Upper lobe of left lung (tissue), 6 donors: Measurements from ENCODE around the gene TSPEAR. TPM values are rescaled to one million over a fixed set of nuclear protein-coding genes. Genes with fewer than 3 reads are reported as not detected.

Experiments used
- ATAC-seq, 2 donors: fragments of 200-7000 bp; cut with Tn5 transposase; one replicate each; pipeline ENCODE4 v1.9.1; 2022; ENCODE audit warnings: mild to moderate bottlenecking in 2 of 2, moderate library complexity in 2 of 2; ENCODE audit not compliant: low FRiP score in 2 of 2
- DNase-seq, 2 donors: peaks; one replicate each; pipeline ENCODE4 v3.0.0-alpha.2; 2019 to 2020
- H3K27ac ChIP-seq, 4 donors: fragments of 200-600 bp; sonication (generic); one replicate each; pipeline ENCODE4 v1.5.1; 2016 to 2019
- H3K27me3 ChIP-seq, 4 donors: fragments of 200-600 bp; sonication (generic); one replicate each; pipeline ENCODE4 v1.5.1; 2017 to 2019
- H3K36me3 ChIP-seq, 4 donors: fragments of 200-600 bp; sonication (generic); one replicate each; pipeline ENCODE4 v1.5.1; 2016 to 2019
- H3K4me1 ChIP-seq, 4 donors: fragments of 200-600 bp; sonication (generic); one replicate each; pipeline ENCODE4 v1.5.1; 2018 to 2019
- H3K4me3 ChIP-seq, 4 donors: fragments of 200-600 bp; sonication (generic); one replicate each; pipeline ENCODE4 v1.5.1; 2017 to 2019; ENCODE audit warnings: mild to moderate bottlenecking in 2 of 4, moderate library complexity in 1 of 4
- H3K9me3 ChIP-seq, 4 donors: fragments of 200-600 bp; sonication (generic); one replicate each; pipeline ENCODE4 v1.5.1; 2018 to 2019
- EP300 ChIP-seq, 4 donors: sonication (generic); formaldehyde crosslinking; IDR thresholded peaks; one replicate each; pipeline ENCODE4 v1.5.1; 2017; ENCODE audit warnings: antibody characterized with exemption in 4 of 4, control low read depth in 2 of 4
- POLR2A ChIP-seq, 4 donors: fragments of 450-650 bp; IDR thresholded peaks; one replicate each; pipeline ENCODE4 v1.5.1; 2016 to 2017; ENCODE audit warnings: antibody characterized with exemption in 4 of 4, mild to moderate bottlenecking in 2 of 4
- POLR2AphosphoS5 ChIP-seq, 2 donors: sonication (generic); formaldehyde crosslinking; IDR thresholded peaks; one replicate each; pipeline ENCODE4 v1.5.1; 2017; ENCODE audit warnings: antibody characterized with exemption in 2 of 2
- WGBS, 2 donors: methylation state at CpG; one replicate each; pipeline ENCODE4 v1.1.5; 2017 to 2018; 5-methylcytosine and 5-hydroxymethylcytosine counted together
- total RNA-seq, 6 donors: library from RNA; depleted of rRNA in 4 of 6; stranded (reverse); fragments of >200 nt in 4 of 6; gene quantifications; one replicate each; pipeline versions ENCODE4 v1.1.0 to v1.2.1, GENCODE V29; 2016 to 2021
- TF ChIP-seq, protein P1 (sequence below), 6 experiments: fragments of 450-650 bp in 4 of 6; fragments of 200-600 bp in 2 of 6; sonication (generic) in 2 of 6; IDR thresholded peaks; one replicate each; pipeline ENCODE4 v1.5.1; 2016 to 2019; ENCODE audit warnings: antibody characterized with exemption in 6 of 6
- donor health status: DM: no; HTN: no; CAD: no; lungs with moderate emphysema.
- donor health status: DM: no; HTN: yes; CAD: no; lungs with severe emphysema.

Gene TSPEAR
- total RNA-seq, 6 donors from 2014 or later, result 0.14 to 0.17 TPM; not detected in 4

DNA sequence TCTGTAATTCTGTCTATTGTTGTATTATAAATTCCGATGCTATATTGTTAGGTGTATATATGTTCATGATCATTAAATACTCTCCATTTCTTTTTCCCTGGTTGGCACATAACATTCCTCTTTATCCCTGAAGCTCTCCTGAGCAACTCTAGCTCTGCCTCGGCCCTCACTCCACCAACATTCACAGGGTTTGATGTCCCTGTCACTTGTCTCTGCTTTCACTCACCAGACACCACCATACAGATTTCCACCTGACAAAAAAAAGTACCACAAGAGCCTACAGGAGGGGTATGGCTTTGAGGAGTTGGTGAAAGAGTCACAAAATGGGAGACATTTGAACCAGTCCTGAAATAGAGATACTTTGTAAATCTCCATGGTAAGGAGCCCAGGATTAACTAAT lies 8.8 kb upstream of the TSPEAR start:
- ATAC-seq (no peak), DNase-seq (no peak)
- WGBS, 2 donors, result 85 to 88% methylated on average over 2 of the region's 2 CpGs
- H3K36me3 ChIP-seq, result no peaks in the 10 kb centered on the region
- TF ChIP-seq POLR2A (IDR thresholded peaks at IDR 0.05) (no peak), EP300 (IDR thresholded peaks at IDR 0.05) (no peak), POLR2AphosphoS5 (IDR thresholded peaks at IDR 0.05) (no peak)
- TF ChIP-seq, protein P1, sequence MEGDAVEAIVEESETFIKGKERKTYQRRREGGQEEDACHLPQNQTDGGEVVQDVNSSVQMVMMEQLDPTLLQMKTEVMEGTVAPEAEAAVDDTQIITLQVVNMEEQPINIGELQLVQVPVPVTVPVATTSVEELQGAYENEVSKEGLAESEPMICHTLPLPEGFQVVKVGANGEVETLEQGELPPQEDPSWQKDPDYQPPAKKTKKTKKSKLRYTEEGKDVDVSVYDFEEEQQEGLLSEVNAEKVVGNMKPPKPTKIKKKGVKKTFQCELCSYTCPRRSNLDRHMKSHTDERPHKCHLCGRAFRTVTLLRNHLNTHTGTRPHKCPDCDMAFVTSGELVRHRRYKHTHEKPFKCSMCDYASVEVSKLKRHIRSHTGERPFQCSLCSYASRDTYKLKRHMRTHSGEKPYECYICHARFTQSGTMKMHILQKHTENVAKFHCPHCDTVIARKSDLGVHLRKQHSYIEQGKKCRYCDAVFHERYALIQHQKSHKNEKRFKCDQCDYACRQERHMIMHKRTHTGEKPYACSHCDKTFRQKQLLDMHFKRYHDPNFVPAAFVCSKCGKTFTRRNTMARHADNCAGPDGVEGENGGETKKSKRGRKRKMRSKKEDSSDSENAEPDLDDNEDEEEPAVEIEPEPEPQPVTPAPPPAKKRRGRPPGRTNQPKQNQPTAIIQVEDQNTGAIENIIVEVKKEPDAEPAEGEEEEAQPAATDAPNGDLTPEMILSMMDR (IDR thresholded peaks at IDR 0.05), result no peak
- peaks cover 0 to 8% (median 0%) of the 10 kb centered on the region in 4 donors for H3K4me1 ChIP-seq
- peaks cover 0 to 14% (median 10%) of the 10 kb centered on the region in 4 donors for H3K27me3 ChIP-seq
- H3K4me3 ChIP-seq, result no peak overlapping the region
- H3K27ac ChIP-seq, result no peak overlapping the region
- H3K9me3 ChIP-seq, result no peaks in the 10 kb centered on the region

DNA sequence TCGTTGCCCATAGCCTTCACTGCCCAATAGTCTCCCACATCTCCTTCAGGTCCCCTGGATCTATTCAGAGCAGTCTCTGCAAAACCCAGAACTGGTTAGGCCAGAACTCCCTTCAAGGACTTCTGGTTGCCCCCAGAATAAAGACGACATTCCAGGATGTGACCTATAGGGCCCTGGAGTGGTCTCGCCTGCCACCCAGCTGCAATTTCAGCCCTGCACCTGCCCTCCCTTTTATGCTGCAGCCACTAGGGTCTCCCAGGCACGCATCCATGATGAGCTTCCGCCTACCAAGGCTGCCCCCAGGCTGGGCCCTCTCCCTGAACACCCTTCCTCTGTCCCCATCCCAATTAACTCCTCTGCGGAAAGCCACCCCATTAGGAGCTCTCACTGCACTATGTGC lies 7.2 kb upstream of the TSPEAR start:
- Histone ChIP-seq H3K36me3 (no peaks in the 10 kb centered on the region), H3K4me1 (peaks cover 0 to 6% (median 0%) of the 10 kb centered on the region in 4 donors), H3K27ac (no peak overlapping the region), H3K9me3 (no peaks in the 10 kb centered on the region), H3K27me3 (peaks cover 0 to 7% (median 5%) of the 10 kb centered on the region in 4 donors), H3K4me3 (no peak overlapping the region)
- DNase-seq, result no peak
- no peak for ATAC-seq
- 53 to 61% methylated on average over 6 of the region's 6 CpGs for WGBS, 2 donors
- no peak for TF ChIP-seq EP300 (IDR thresholded peaks at IDR 0.05)
- no peak for TF ChIP-seq POLR2AphosphoS5 (IDR thresholded peaks at IDR 0.05)
- TF ChIP-seq POLR2A (IDR thresholded peaks at IDR 0.05), result no peak
- TF ChIP-seq, protein P1 (IDR thresholded peaks at IDR 0.05), result no peak

DNA sequence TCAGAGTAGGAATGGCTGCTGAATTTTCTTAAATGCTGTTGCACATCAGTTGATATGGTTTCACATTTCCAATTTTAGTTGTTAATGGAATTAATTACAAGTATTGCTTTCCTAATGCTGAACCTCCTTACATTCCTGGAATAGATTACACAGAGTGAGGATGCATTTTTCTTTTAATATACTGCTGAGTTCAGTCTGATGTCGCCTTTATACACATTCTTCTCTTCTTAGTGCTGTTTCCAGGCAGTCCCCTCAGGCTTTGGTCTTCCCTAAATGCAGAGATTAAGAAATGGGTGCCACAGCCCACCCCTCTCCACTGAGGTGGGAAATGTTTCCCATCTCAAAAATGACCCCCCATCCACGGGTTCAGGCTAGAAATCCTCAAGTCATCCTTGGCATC lies 6.7 kb upstream of the TSPEAR start:
- DNase-seq (no peak), ATAC-seq (no peak)
- H3K27me3 ChIP-seq, result peaks cover 0 to 6% (median 1%) of the 10 kb centered on the region in 4 donors
- TF ChIP-seq POLR2A (IDR thresholded peaks at IDR 0.05) (no peak), EP300 (IDR thresholded peaks at IDR 0.05) (no peak), POLR2AphosphoS5 (IDR thresholded peaks at IDR 0.05) (no peak)
- TF ChIP-seq, protein P1 (IDR thresholded peaks at IDR 0.05), result no peak
- peaks cover 0 to 1% (median 0%) of the 10 kb centered on the region in 4 donors for H3K4me1 ChIP-seq
- no peaks in the 10 kb centered on the region for H3K9me3 ChIP-seq
- no peak overlapping the region for H3K27ac ChIP-seq
- no peak overlapping the region for H3K4me3 ChIP-seq
- WGBS, 2 donors, result 45 to 49% methylated on average over 2 of the region's 2 CpGs
- no peaks in the 10 kb centered on the region for H3K36me3 ChIP-seq

DNA sequence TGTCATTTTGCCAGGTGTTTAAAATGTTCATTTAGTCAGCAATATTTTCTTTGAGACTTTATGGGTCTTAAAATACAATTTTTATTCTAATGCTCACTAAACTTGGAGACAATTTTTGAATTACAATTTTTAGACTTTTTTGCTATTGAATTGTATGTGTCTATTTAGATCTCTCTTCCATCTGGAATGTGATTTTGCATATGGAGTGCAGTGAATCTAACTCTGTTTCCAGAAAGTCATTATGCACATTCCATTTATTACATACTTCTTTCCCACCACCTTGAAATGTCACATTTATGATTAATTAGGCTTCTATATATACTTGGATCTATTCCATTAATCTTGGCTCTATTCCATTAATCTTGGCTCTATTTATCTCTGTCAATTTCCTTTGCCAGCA lies 5.6 kb upstream of the TSPEAR start:
- TF ChIP-seq EP300 (IDR thresholded peaks at IDR 0.05) (no peak), POLR2AphosphoS5 (IDR thresholded peaks at IDR 0.05) (no peak), POLR2A (IDR thresholded peaks at IDR 0.05) (no peak)
- TF ChIP-seq, protein P1 (IDR thresholded peaks at IDR 0.05), result no peak
- peaks cover 0 to 13% (median 10%) of the 10 kb centered on the region in 4 donors for H3K27me3 ChIP-seq

DNA sequence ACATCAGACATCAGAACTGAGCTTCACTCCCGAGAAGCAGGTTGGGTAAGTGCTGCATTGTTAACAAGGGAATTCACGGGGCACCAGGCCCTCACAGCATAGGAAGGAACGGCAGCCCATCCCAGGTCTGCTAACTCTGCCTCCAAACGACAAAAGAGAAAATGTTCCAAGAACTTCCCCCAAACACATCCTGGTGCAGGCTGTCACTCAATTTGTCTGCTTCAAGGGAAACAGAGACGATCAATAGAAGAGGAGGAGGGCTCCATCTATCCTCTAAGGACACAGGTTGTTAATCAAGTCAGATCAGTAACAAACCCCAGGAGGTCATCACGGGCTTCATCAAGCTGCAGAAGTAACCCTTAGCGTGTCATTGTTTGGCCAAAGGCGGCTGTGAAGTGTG lies 3.5 kb upstream of the TSPEAR start:
- Histone ChIP-seq H3K27ac (no peak overlapping the region), H3K36me3 (no peaks in the 10 kb centered on the region), H3K27me3 (peaks cover 0 to 32% (median 18%) of the 10 kb centered on the region in 4 donors), H3K9me3 (no peaks in the 10 kb centered on the region), H3K4me1 (peaks cover 0 to 23% (median 8%) of the 10 kb centered on the region in 4 donors), H3K4me3 (no peak overlapping the region)
- WGBS, 2 donors, result 34% methylated on average over 8 of the region's 8 CpGs
- TF ChIP-seq, protein P1 (IDR thresholded peaks at IDR 0.05), result no peak
- TF ChIP-seq POLR2A (IDR thresholded peaks at IDR 0.05) (no peak), EP300 (IDR thresholded peaks at IDR 0.05) (no peak), POLR2AphosphoS5 (IDR thresholded peaks at IDR 0.05) (no peak)
- DNase-seq (no peak), ATAC-seq (no peak)

More for the DNA sequence above, 5.6 kb upstream of the TSPEAR start:
- DNase-seq, result no peak
- no peak overlapping the region for H3K4me3 ChIP-seq
- no peaks in the 10 kb centered on the region for H3K9me3 ChIP-seq
- ATAC-seq, result no peak
- no peak overlapping the region for H3K27ac ChIP-seq
- H3K4me1 ChIP-seq, result peaks cover 0 to 2% (median 0%) of the 10 kb centered on the region in 4 donors
- no peaks in the 10 kb centered on the region for H3K36me3 ChIP-seq
